Epithelial cell of esophagus (primary cell): Measurements from ENCODE around the gene WDR35.

Experiments
- DNase-seq: peaks from one replicate; pipeline ENCODE4 v3.0.0; 2010; ENCODE audit warnings: low read depth
- H3K4me3 ChIP-seq: 2 replicates; pipeline ENCODE4 v1.5.1; 2011; ENCODE audit warnings: mild to moderate bottlenecking, low read length, control low read depth
- TF ChIP-seq, protein P1 (sequence below): IDR thresholded peaks from 2 replicates; pipeline ENCODE4 v1.5.1; 2011; ENCODE audit warnings: low read depth, mild to moderate bottlenecking, low read length, control low read depth, inconsistent platforms; ENCODE audit not compliant: insufficient read depth; ENCODE audit errors: missing control alignments

Gene WDR35

DNA sequence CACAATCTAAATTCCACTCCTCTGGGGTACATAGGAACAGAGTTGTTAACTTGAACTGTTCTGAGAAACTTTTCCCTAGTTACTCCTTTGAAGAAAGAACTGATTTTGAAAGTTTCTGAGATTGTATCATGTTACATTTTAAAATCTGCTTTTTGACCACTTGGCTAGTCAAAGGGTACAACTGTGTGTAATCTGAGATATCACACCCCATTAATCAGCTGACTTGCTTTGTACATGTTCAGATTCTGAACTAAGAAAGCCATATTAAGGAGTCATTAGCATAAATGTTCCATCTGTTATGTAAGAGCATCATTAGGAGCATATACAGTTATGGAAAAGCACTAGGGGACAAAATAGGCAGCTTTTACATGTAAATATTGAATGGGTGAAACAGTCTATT lies 3.8 kb upstream of the WDR35 start:
- no peak overlapping the region for H3K4me3 ChIP-seq
- no peak for DNase-seq
- TF ChIP-seq, protein P1, sequence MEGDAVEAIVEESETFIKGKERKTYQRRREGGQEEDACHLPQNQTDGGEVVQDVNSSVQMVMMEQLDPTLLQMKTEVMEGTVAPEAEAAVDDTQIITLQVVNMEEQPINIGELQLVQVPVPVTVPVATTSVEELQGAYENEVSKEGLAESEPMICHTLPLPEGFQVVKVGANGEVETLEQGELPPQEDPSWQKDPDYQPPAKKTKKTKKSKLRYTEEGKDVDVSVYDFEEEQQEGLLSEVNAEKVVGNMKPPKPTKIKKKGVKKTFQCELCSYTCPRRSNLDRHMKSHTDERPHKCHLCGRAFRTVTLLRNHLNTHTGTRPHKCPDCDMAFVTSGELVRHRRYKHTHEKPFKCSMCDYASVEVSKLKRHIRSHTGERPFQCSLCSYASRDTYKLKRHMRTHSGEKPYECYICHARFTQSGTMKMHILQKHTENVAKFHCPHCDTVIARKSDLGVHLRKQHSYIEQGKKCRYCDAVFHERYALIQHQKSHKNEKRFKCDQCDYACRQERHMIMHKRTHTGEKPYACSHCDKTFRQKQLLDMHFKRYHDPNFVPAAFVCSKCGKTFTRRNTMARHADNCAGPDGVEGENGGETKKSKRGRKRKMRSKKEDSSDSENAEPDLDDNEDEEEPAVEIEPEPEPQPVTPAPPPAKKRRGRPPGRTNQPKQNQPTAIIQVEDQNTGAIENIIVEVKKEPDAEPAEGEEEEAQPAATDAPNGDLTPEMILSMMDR, result no peak

- no peak overlapping the region for H3K4me3 ChIP-seq
- no peak for DNase-seq
- TF ChIP-seq, protein P1, result no peak
Observed at GRCh38 chr2:19991895-19992294, 2.0 kb upstream of the WDR35 start.

- peak overlapping the region; percentile 93 for H3K4me3 ChIP-seq
- TF ChIP-seq, protein P1, result no peak
- no peak for DNase-seq
Observed at GRCh38 chr2:19990416-19990728, 467 bp upstream of the WDR35 start.

GRCh38 chr2:19989342-19989666 lies 601 bp downstream of the WDR35 start:
- DNase-seq, result no peak
- TF ChIP-seq, protein P1, result no peak
- H3K4me3 ChIP-seq, result peak overlapping the region; percentile 93

DNA sequence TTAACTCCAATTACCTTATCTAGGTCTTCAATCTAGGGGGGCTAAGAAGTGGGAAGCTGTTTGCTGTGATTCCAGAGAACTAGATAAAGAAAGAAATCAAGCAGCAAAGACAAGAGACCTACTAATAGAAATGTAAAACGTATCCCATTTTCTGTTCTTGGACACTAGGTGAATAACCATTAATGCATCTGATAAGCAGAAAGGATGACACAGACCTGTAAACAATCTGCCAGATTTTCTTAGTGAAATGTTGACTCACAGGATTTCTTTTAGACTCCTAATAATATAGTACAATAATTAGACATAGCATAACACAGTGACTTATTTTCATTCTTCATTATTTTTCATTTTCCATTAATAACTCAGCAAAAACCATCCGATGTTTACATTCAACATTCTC lies 1.3 kb downstream of the WDR35 start:
- peak; percentile 15 for DNase-seq
- no peak overlapping the region for H3K4me3 ChIP-seq
- TF ChIP-seq, protein P1, result no peak

DNA sequence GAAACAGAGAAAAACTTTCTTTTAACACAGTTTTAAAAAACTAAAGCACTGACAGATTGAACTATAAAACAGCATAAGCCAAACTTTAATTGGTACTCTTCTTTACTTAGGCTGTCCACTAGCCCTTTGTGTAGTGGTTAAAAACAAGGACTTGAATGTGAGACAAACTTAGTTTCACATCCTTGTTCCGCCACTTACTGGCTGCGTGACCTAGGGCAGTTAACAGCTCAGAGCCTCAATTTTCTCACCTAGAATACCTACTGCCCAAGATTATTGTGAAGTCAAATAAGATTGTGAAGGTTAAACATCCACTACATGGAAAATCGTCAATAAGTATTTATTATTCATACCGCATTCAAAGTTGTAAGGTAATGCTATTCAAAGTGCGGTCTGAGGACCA lies 2.0 kb downstream of the WDR35 start:
- DNase-seq, result no peak
- H3K4me3 ChIP-seq, result no peak overlapping the region
- TF ChIP-seq, protein P1, result no peak

DNA sequence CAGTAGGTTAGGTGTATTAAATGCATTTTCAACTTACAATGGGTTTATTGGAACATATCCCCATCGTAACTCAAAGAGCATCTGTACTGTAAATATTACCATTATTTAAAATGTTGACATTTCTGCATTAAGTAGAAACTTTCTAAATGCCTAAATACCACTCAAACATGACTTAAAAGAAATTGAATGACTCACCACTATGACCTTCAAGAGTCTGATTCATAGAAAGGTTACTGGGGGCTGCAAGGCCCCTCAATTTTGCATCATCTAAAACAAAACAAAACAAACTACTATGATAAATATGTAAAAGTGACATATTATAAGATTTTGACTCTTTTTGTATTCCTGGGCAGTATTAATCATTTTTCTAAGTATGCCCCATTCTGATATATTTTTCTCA lies 7.6 kb downstream of the WDR35 start:
- DNase-seq, result no peak
- TF ChIP-seq, protein P1, result no peak
- H3K4me3 ChIP-seq, result no peak overlapping the region
